Measurements from ENCODE around the gene MYBPHL. TPM values are rescaled to one million over a fixed set of nuclear protein-coding genes. Genes with fewer than 3 reads are reported as not detected.
A peak's percentile ranks its signal among the peaks of the same experiment; 100 is the strongest.

Gene MYBPHL
- total and polyA plus RNA-seq, 2 of the 13 experiments (the other 11 are each of a cell fraction or from before 2014, with no cell fraction given), result 3.7 to 3.8 TPM

GRCh38 chr1:109263597-109264378 lies 43.0 kb downstream of the MYBPHL start (continued):
- TF ChIP-seq ZBTB49 (CRISPR knock-in tag; IDR thresholded peaks at IDR 0.05; ENCODE audit: borderline replicate concordance) (peak; percentile 74; the same call in 1 of the 2 replicates), ZNF674 (CRISPR knock-in tag; IDR thresholded peaks at IDR 0.05; ENCODE audit: low read depth) (no peak), CHD4 (IDR thresholded peaks at IDR 0.05; ENCODE audit: borderline replicate concordance, low read length) (no peak), KAT2B (IDR thresholded peaks at IDR 0.05; ENCODE audit: borderline replicate concordance, low read depth, low read length) (no peak), CHCHD3 (CRISPR knock-in tag; IDR thresholded peaks at IDR 0.05) (peak; percentile 63; the same call in 1 of the 2 replicates), ZNF34 (CRISPR knock-in tag; IDR thresholded peaks at IDR 0.05; ENCODE audit: borderline replicate concordance) (0 out of 2 replicates have a peak, but pooled peaks have one; percentile 62), ARID4A (CRISPR knock-in tag; IDR thresholded peaks at IDR 0.05; ENCODE audit: borderline replicate concordance) (peak; percentile 69; the same call in 1 of the 2 replicates), ZNF7 (CRISPR knock-in tag; IDR thresholded peaks at IDR 0.05) (no peak), ZSCAN25 (CRISPR knock-in tag; IDR thresholded peaks at IDR 0.05) (peak; percentile 83), ZFP90 (CRISPR knock-in tag; IDR thresholded peaks at IDR 0.05; ENCODE audit: borderline replicate concordance) (no peak; the same call in 1 of the 2 replicates), ZNF121 (CRISPR knock-in tag; IDR thresholded peaks at IDR 0.05) (peak; percentile 86), TERF1 (CRISPR knock-in tag; IDR thresholded peaks at IDR 0.05) (no peak), FOXC1 (CRISPR knock-in tag; IDR thresholded peaks at IDR 0.05; ENCODE audit: borderline replicate concordance) (no peak; the same call in 1 of the 2 replicates), ZFP37 (CRISPR knock-in tag; IDR thresholded peaks at IDR 0.05; ENCODE audit: borderline replicate concordance) (0 out of 2 replicates have a peak, but pooled peaks have one; percentile 72), DZIP1 (CRISPR knock-in tag; IDR thresholded peaks at IDR 0.05) (0 out of 2 replicates have a peak, but pooled peaks have one; percentile 78), FOXO1 (CRISPR knock-in tag; IDR thresholded peaks at IDR 0.05) (peak; percentile 75), POLR2A (IDR thresholded peaks at IDR 0.05; ENCODE audit: insufficient read depth in 1 of 2, low read depth in 2 of 2, low read length in 2 of 2) (no peak), GPN1 (CRISPR knock-in tag; IDR thresholded peaks at IDR 0.05; ENCODE audit: borderline replicate concordance) (no peak)
